ENCODE data around the gene DDB1.
"Not testable (repeated sequence)": the region's sequence is repeated elsewhere in the genome, so short reads cannot be mapped to it uniquely, and the experiment has no call there.

The DDB1 gene

GRCh38 chr11:61267437-61267841, 65.5 kb downstream of the DDB1 start:
- Histone ChIP-seq H3K36me3 (ENCODE audit: insufficient read depth, low read length) (peaks cover 4% of the 10 kb centered on the region), H3K4me1 (ENCODE audit: insufficient read depth, low read length) (no peaks in the 10 kb centered on the region), H3K9ac (ENCODE audit: low read depth, low read length) (no peak overlapping the region), H3K9me3 (ENCODE audit: control insufficient read depth, insufficient read depth, low read length) (no peaks in the 10 kb centered on the region)

- H3K9me3 ChIP-seq (ENCODE audit: control insufficient read depth, insufficient read depth, low read length), result no peaks in the 10 kb centered on the region
- H3K4me1 ChIP-seq (ENCODE audit: insufficient read depth, low read length), result no peaks in the 10 kb centered on the region
- peaks cover 3% of the 10 kb centered on the region for H3K36me3 ChIP-seq (ENCODE audit: insufficient read depth, low read length)
- H3K9ac ChIP-seq (ENCODE audit: low read depth, low read length), result no peak overlapping the region
Observed at GRCh38 chr11:61266602-61267001, 66.3 kb downstream of the DDB1 start.

- no peaks in the 10 kb centered on the region for H3K4me1 ChIP-seq (ENCODE audit: insufficient read depth, low read length)
- H3K9ac ChIP-seq (ENCODE audit: low read depth, low read length), result no peak overlapping the region
- peaks cover 3% of the 10 kb centered on the region for H3K36me3 ChIP-seq (ENCODE audit: insufficient read depth, low read length)
- no peaks in the 10 kb centered on the region for H3K9me3 ChIP-seq (ENCODE audit: control insufficient read depth, insufficient read depth, low read length)
Observed at GRCh38 chr11:61265357-61265756, 67.5 kb downstream of the DDB1 start.

DNA sequence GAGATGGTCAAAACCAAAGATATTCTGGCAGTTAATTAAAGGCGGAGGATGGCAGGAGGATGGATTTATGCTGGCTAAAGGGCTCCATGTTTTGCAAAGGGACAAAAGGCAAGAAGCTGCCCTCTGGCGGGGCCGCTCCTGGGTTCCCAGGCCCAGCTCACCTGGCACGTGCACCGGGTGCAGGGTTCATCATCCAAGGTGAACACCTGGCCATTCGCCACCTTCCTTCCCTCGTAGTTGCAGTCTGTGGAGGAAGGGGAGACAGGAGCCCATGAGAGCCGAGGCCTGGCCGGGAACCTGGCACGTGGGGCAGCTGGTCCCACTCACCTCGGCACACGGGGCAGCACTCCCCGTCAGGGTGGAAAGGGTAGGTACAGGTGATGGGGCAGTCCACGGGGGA, 68.1 kb downstream of the DDB1 start:
- Histone ChIP-seq H3K9ac (ENCODE audit: low read depth, low read length) (no peak overlapping the region), H3K9me3 (ENCODE audit: control insufficient read depth, insufficient read depth, low read length) (no peaks in the 10 kb centered on the region), H3K36me3 (ENCODE audit: insufficient read depth, low read length) (peaks cover 3% of the 10 kb centered on the region), H3K4me1 (ENCODE audit: insufficient read depth, low read length) (no peaks in the 10 kb centered on the region)

- no peaks in the 10 kb centered on the region for H3K4me1 ChIP-seq (ENCODE audit: insufficient read depth, low read length)
- H3K9ac ChIP-seq (ENCODE audit: low read depth, low read length), result no peak overlapping the region
- H3K9me3 ChIP-seq (ENCODE audit: control insufficient read depth, insufficient read depth, low read length), result no peaks in the 10 kb centered on the region
- H3K36me3 ChIP-seq (ENCODE audit: insufficient read depth, low read length), result peaks cover 3% of the 10 kb centered on the region
Observed at GRCh38 chr11:61264371-61264770, 68.5 kb downstream of the DDB1 start.

- Histone ChIP-seq H3K36me3 (ENCODE audit: insufficient read depth, low read length) (peaks cover 3% of the 10 kb centered on the region; the same call in 1 of the 2 replicates), H3K4me1 (ENCODE audit: insufficient read depth, low read length) (no peaks in the 10 kb centered on the region), H3K9me3 (ENCODE audit: control insufficient read depth, insufficient read depth, low read length) (no peaks in the 10 kb centered on the region), H3K9ac (ENCODE audit: low read depth, low read length) (no peak overlapping the region)
Observed at GRCh38 chr11:61259363-61259762, 73.5 kb downstream of the DDB1 start.

DNA sequence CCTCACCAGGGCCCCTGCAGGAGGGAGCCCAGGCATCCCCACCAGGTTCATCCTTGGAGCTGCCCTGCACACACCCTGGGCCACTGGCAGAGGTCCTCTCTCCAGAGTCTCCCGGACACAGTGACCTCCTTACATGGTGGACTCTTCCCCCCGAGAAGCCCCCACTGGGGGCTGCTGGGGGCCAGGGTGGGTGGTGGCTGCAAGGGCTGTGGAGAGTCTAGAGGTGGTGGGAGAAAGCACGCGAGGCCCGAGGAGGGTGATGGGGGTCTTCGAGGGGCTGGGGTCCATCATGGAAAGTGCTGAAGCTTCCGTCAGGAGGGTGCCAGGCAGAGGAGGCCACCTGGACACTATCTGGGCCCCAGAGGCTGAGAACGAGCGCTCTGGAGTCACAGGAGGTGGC, 74.4 kb downstream of the DDB1 start:
- Histone ChIP-seq H3K4me1 (ENCODE audit: insufficient read depth, low read length) (no peaks in the 10 kb centered on the region), H3K9ac (ENCODE audit: low read depth, low read length) (no peak overlapping the region)

GRCh38 chr11:61256710-61257482, 76.0 kb downstream of the DDB1 start:
- no peaks in the 10 kb centered on the region for H3K9me3 ChIP-seq (ENCODE audit: control insufficient read depth, insufficient read depth, low read length)
- no peaks in the 10 kb centered on the region; the same call in 1 of the 2 replicates for H3K36me3 ChIP-seq (ENCODE audit: insufficient read depth, low read length)
- H3K4me1 ChIP-seq (ENCODE audit: insufficient read depth, low read length), result no peaks in the 10 kb centered on the region
- no peak overlapping the region for H3K9ac ChIP-seq (ENCODE audit: low read depth, low read length)

More for the DNA sequence above, 74.4 kb downstream of the DDB1 start:
- Histone ChIP-seq H3K36me3 (ENCODE audit: insufficient read depth, low read length) (peaks cover 3% of the 10 kb centered on the region; the same call in 1 of the 2 replicates), H3K9me3 (ENCODE audit: control insufficient read depth, insufficient read depth, low read length) (no peaks in the 10 kb centered on the region)

DNA sequence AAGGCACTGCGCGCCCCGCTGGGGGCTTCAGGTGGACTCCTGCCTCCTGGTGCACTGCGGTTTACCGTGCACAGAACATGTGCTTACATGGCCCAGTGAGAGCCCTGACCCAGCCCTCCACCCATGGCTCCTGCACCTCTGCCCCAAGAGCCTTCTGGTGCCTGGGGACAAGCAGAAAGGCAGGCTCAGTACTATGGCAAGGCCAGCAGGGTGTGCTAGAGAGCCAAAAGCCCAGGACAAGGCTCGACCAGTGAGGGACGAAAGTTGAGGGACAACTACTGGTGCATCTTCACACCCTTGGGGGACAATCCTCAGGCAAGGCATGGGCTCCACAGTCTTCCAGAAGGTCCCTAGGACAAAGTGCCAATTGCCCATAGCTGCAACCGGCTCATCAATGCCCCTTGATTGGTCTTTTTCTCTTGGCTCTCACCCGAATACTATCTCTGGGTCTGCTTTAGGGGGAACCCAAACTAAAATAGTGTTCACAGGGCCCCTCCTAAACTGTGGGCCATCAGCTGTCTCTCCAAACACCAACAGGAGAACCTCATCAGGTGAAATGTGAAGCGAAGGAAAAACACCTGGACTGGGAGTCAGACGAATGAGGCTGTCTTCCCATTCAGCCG, 78.4 kb downstream of the DDB1 start:
- no peaks in the 10 kb centered on the region for H3K36me3 ChIP-seq (ENCODE audit: insufficient read depth, low read length)
- no peaks in the 10 kb centered on the region for H3K4me1 ChIP-seq (ENCODE audit: insufficient read depth, low read length)
- no peak overlapping the region for H3K9ac ChIP-seq (ENCODE audit: low read depth, low read length)
- no peaks in the 10 kb centered on the region for H3K9me3 ChIP-seq (ENCODE audit: control insufficient read depth, insufficient read depth, low read length)

DNA sequence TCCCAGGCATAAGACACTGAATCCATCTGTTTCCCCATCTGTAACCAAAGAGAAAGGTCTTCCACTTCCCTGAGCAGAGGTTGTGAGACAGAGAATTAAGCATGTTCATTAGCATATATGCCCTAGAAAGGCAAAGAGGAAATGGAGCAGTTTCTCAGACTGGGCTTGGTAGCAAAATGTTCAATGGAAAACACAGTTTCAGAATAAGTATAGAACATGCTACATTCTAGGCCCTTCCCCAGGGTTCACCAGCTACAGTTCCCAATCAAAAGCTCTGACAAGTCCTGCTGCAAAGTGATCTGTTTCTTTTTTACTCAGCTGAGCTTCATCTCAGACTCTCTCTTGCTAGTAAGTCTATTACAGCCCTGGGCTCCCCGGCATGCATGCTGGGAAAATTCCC, 80.6 kb downstream of the DDB1 start:
- H3K9me3 ChIP-seq (ENCODE audit: control insufficient read depth, insufficient read depth, low read length); H3K4me1 ChIP-seq (ENCODE audit: insufficient read depth, low read length); H3K9ac ChIP-seq (ENCODE audit: low read depth, low read length); H3K36me3 ChIP-seq (ENCODE audit: insufficient read depth, low read length): not testable (repeated sequence)

DNA sequence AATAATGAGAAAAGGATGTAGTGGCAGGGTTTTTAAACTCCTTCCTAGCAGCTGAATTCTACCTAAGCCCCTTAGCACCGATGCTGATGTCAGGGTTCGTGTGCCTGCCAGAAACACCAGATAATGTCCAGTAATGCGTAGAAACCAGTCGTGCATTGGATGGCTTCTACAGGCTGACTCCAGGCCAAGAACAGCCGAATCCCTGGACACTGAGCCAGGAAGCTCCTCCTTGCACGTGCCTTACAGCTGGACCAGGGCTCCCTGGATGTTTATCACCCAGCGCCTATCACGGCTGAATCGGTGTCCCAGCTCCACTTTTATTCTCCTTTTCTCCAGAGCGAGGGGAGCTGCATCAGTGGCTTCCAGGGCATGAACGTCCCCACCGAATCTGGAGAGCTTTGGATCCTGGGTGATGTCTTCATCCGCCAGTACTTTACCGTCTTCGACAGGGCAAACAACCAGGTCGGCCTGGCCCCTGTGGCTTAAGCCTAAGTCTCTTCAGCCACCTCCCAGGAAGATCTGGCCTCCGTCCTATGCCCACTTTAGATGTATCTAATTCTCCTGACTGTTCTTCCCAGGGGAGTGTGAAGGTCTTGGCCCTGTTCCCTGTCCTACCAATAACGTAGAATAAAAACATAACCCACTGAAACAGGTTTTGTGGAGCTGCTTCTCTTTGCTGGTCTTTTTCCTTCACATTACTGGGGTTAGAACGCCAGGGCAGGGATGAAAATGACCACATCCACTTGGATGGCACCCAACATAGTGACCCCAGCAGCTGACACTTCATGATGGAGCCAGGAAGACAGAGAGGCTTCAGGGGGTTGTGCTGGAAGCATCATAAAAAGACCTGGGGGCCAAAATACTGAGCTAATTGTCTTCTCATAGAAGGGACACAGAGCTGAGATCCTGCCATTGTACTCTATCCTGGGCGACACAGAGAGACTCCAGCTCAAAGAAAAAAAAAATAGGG, 81.8 kb downstream of the DDB1 start:
- H3K36me3 ChIP-seq (ENCODE audit: insufficient read depth, low read length); H3K4me1 ChIP-seq (ENCODE audit: insufficient read depth, low read length); H3K9ac ChIP-seq (ENCODE audit: low read depth, low read length); H3K9me3 ChIP-seq (ENCODE audit: control insufficient read depth, insufficient read depth, low read length): not testable (repeated sequence)
